ENCODE results near the gene UBAC2.

- TF ChIP-seq CTCF (IDR thresholded peaks at IDR 0.05) (no peak), POLR2A (IDR thresholded peaks at IDR 0.05) (no peak)
These were observed 46.6 kb upstream of the UBAC2 start for GRCh38 chr13:99154064-99154463.
